GM12865 (cell line): ENCODE measurements around the gene LRRC7.

Experiments
- DNase-seq: peaks from one replicate; pipeline ENCODE4 v3.0.0; 2010; ENCODE audit warnings: low read depth
- H3K4me3 ChIP-seq: 2 replicates; pipeline ENCODE4 v1.5.1; 2011; ENCODE audit warnings: mild to moderate bottlenecking, low read depth, low read length, control low read depth
- TF ChIP-seq, protein P1 (sequence below): IDR thresholded peaks from 2 replicates; pipeline ENCODE4 v1.5.1; 2011; ENCODE audit warnings: low read length, control low read depth, low read depth, inconsistent platforms; ENCODE audit not compliant: insufficient read depth; ENCODE audit errors: missing control alignments

The LRRC7 gene

GRCh38 chr1:69686367-69686984 is 118.8 kb downstream of the LRRC7 start:
- TF ChIP-seq, protein P1, sequence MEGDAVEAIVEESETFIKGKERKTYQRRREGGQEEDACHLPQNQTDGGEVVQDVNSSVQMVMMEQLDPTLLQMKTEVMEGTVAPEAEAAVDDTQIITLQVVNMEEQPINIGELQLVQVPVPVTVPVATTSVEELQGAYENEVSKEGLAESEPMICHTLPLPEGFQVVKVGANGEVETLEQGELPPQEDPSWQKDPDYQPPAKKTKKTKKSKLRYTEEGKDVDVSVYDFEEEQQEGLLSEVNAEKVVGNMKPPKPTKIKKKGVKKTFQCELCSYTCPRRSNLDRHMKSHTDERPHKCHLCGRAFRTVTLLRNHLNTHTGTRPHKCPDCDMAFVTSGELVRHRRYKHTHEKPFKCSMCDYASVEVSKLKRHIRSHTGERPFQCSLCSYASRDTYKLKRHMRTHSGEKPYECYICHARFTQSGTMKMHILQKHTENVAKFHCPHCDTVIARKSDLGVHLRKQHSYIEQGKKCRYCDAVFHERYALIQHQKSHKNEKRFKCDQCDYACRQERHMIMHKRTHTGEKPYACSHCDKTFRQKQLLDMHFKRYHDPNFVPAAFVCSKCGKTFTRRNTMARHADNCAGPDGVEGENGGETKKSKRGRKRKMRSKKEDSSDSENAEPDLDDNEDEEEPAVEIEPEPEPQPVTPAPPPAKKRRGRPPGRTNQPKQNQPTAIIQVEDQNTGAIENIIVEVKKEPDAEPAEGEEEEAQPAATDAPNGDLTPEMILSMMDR, result no peak
- no peak overlapping the region for H3K4me3 ChIP-seq
- no peak for DNase-seq

DNA sequence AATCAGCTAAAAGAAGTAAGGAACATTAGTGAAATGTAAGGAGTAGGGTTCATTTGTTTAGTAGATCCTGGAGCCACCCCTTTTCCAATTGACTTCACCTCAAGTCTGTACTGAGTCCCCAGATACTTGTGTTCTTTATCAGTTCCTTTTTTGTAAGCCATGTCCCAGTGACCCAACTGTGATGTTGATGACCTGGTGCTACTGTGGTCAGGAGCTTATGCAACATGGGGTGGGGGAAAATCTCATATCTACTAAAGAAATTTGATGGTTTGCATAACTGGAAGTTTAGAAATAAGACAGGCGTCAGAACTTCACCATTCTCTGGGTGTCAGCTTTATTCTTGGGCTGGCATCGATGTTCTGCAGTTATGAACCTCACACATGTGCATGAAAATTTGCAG is 120.5 kb downstream of the LRRC7 start:
- DNase-seq, result no peak
- TF ChIP-seq, protein P1, result no peak
- H3K4me3 ChIP-seq, result no peak overlapping the region

GRCh38 chr1:69691179-69691578 is 123.5 kb downstream of the LRRC7 start:
- H3K4me3 ChIP-seq, result no peak overlapping the region
- no peak for DNase-seq
- TF ChIP-seq, protein P1, result no peak

DNA sequence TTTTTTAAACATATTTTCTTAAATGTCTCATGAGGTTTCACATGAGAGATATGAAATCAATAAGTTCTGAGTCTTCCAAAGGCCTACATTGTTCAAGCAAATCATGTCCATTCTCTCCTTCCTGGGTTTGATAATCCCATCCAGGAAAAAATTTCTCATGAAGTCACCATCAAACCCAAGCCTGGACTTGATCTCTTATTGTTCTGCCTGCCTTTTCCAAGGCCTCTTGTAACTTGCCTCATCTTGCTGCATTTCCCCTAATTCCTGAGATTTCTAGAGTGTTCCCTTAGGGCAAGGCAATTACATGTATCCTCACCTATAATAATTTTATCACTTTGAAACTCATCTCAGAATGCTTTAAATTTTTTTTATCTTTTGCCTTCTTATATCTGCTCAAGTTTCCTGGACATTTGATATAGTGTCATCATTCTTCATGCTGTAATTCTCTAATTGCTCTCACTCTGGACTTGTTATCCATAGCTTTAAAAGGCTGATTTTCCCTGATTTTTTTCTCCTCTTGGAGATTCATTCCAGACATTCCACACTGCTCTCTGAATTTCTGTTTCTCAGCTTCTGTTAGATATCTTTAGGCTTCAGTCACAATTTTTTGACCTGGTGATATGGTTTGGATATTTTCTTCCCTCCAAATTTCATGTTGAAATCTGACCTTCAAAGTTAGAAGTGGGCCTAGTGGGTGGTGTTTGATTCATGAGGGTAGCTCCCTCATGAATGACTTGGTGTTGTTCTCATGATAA is 126.4 kb downstream of the LRRC7 start:
- DNase-seq, result no peak
- H3K4me3 ChIP-seq, result no peak overlapping the region
- TF ChIP-seq, protein P1, result no peak

- TF ChIP-seq, protein P1, result no peak
- DNase-seq, result no peak
- H3K4me3 ChIP-seq, result no peak overlapping the region
Observed at GRCh38 chr1:69697340-69697739, 129.6 kb downstream of the LRRC7 start.

GRCh38 chr1:69700770-69701169 is 133.0 kb downstream of the LRRC7 start:
- TF ChIP-seq, protein P1, result peak; percentile 32
- DNase-seq, result peak; percentile 30
- H3K4me3 ChIP-seq, result no peak overlapping the region
